H1 (cell line): ENCODE measurements around the gene TAGLN2. TPM values are rescaled to one million over a fixed set of nuclear protein-coding genes. Genes with fewer than 3 reads are reported as not detected.

Experiments
- CTCF ChIA-PET: fragments of 300-600 bp; sonication (Branson Sonifier 250); formaldehyde crosslinking; loops from one replicate; lab custom pipeline; 2021; ENCODE audit not compliant: partially characterized antibody; lab: Charles Lee
- POLR2A ChIA-PET: fragments of 300-600 bp; sonication (Branson Sonifier 250); formaldehyde crosslinking; loops from one replicate; lab custom pipeline; 2021; ENCODE audit warnings: inconsistent platforms; ENCODE audit not compliant: partially characterized antibody; lab: Charles Lee
- DNase-seq, 2 experiments: peaks; one replicate each; pipeline versions ENCODE4 v3.0.0 to v3.0.0-alpha.2; 2010 to 2022; ENCODE audit warnings: low spot score in 2 of 2, low read depth in 1 of 2, mixed read lengths in 1 of 2
- FAIRE-seq: peaks from 2 replicates; lab custom pipeline; 2011; peaks lifted over from hg19 to GRCh38; lab: Jason Lieb, UNC
- H2AFZ ChIP-seq: 2 replicates; pipeline ENCODE4 v1.8.1; 2012; ENCODE audit warnings: low read length, inconsistent platforms
- H2AK5ac ChIP-seq: 2 replicates; pipeline ENCODE4 v1.6.1; 2013; ENCODE audit warnings: low read depth, low read length
- H2BK120ac ChIP-seq: replicated peaks from 2 replicates; pipeline ENCODE3; 2013; ENCODE audit warnings: low read depth, low read length, inconsistent platforms
- H2BK12ac ChIP-seq: 2 replicates; pipeline ENCODE4 v1.6.1; 2013; ENCODE audit warnings: low read depth, low read length
- H2BK15ac ChIP-seq: 2 replicates; pipeline ENCODE4 v1.6.1; 2013; ENCODE audit warnings: low read length
- H2BK20ac ChIP-seq: 2 replicates; pipeline ENCODE4 v1.6.1; 2013; ENCODE audit warnings: low read length
- H2BK5ac ChIP-seq: 2 replicates; pipeline ENCODE4 v1.6.1; 2013; ENCODE audit warnings: low read depth, low read length
- H3K14ac ChIP-seq: 2 replicates; pipeline ENCODE4 v1.6.1; 2013; ENCODE audit warnings: inconsistent platforms; ENCODE audit not compliant: insufficient read length
- H3K18ac ChIP-seq: 2 replicates; pipeline ENCODE4 v1.6.1; 2013; ENCODE audit warnings: low read length; ENCODE audit errors: extremely low read depth
- H3K23ac ChIP-seq: 2 replicates; pipeline ENCODE4 v1.6.1; 2013; ENCODE audit warnings: inconsistent platforms; ENCODE audit not compliant: insufficient read length
- H3K23me2 ChIP-seq: 2 replicates; pipeline ENCODE4 v1.6.1; 2013; ENCODE audit warnings: low read depth, low read length
- H3K27ac ChIP-seq: 2 replicates; pipeline ENCODE4 v1.6.1; 2011; ENCODE audit warnings: low read depth, low read length, inconsistent platforms
- H3K27me3 ChIP-seq, 4 experiments: replicated peaks in 1 of 4; 1 replicate in 1 of 4; 2 replicates in 3 of 4; pipeline versions ENCODE4 v1.6.1 to v1.8.1; 2011 to 2013; ENCODE audit warnings: low read length in 3 of 4, mild to moderate bottlenecking in 3 of 4, inconsistent platforms in 2 of 4, mixed read lengths in 2 of 4, moderate library complexity in 1 of 4; ENCODE audit not compliant: control insufficient read depth in 3 of 4, insufficient read depth in 3 of 4; ENCODE audit errors: extremely low read depth in 1 of 4
- H3K36me3 ChIP-seq, 4 experiments: 2 replicates each; pipeline versions ENCODE4 v1.6.1 to v1.8.1; 2011 to 2013; ENCODE audit warnings: mild to moderate bottlenecking in 4 of 4, low read length in 3 of 4, moderate library complexity in 2 of 4, control low read depth in 1 of 4, inconsistent platforms in 1 of 4; ENCODE audit not compliant: insufficient read depth in 4 of 4, control insufficient read depth in 2 of 4
- H3K4ac ChIP-seq: replicated peaks from 2 replicates; pipeline ENCODE3; 2013; ENCODE audit warnings: low read length, low read depth, mixed read lengths, inconsistent platforms; ENCODE audit not compliant: insufficient read length
- H3K4me1 ChIP-seq, 4 experiments: replicated peaks in 1 of 4; 1 replicate in 1 of 4; 2 replicates in 3 of 4; pipeline versions ENCODE4 v1.6.1 to v1.8.1; 2011 to 2013; ENCODE audit warnings: low read length in 3 of 4, inconsistent platforms in 2 of 4, mixed read lengths in 1 of 4; ENCODE audit not compliant: insufficient read depth in 4 of 4, control insufficient read depth in 3 of 4
- H3K4me2 ChIP-seq, 2 experiments: 2 replicates each; pipeline versions ENCODE4 v1.6.1 to v1.8.1; 2011 to 2013; ENCODE audit warnings: low read depth in 2 of 2, low read length in 2 of 2, control low read depth in 1 of 2, inconsistent platforms in 1 of 2, mild to moderate bottlenecking in 1 of 2; ENCODE audit not compliant: insufficient read depth in 1 of 2
- H3K4me3 ChIP-seq, 4 experiments: fragments of 200-600, 300-600 bp in 1 of 4; sonication (generic), shearing (Covaris generic), sonication (Bioruptor Twin) in 1 of 4; 2 replicates each; pipeline versions ENCODE4 v1.5.1 to v1.8.1; 2011 to 2016; ENCODE audit warnings: low read length in 4 of 4, low read depth in 3 of 4, control low read depth in 2 of 4, inconsistent platforms in 2 of 4, mild to moderate bottlenecking in 2 of 4, mixed read lengths in 1 of 4, moderate library complexity in 1 of 4; ENCODE audit not compliant: insufficient read depth in 2 of 4; ENCODE audit errors: extremely low read depth in 1 of 4
- H3K56ac ChIP-seq: replicated peaks from 2 replicates; pipeline ENCODE3; 2013; ENCODE audit warnings: low read depth, mild to moderate bottlenecking, mixed read lengths, low read length, inconsistent platforms; ENCODE audit not compliant: insufficient read length
- H3K79me1 ChIP-seq: 2 replicates; pipeline ENCODE4 v1.6.1; 2013; ENCODE audit warnings: low read depth, low read length, control low read depth
- H3K79me2 ChIP-seq, 2 experiments: 2 replicates each; pipeline versions ENCODE4 v1.6.1 to v1.8.1; 2012 to 2013; ENCODE audit warnings: low read length in 2 of 2, mild to moderate bottlenecking in 2 of 2, inconsistent platforms in 1 of 2; ENCODE audit not compliant: insufficient read depth in 2 of 2, control insufficient read depth in 1 of 2
- H3K9ac ChIP-seq, 4 experiments: replicated peaks in 1 of 4; 1 replicate in 1 of 4; 2 replicates in 3 of 4; pipeline versions ENCODE4 v1.6.1 to v1.8.1; 2011 to 2013; ENCODE audit warnings: low read depth in 3 of 4, low read length in 3 of 4, control low read depth in 2 of 4, mild to moderate bottlenecking in 2 of 4, moderate library complexity in 2 of 4, inconsistent platforms in 1 of 4; ENCODE audit errors: extremely low read depth in 1 of 4
- H3K9me3 ChIP-seq, 2 experiments: 2 replicates each; pipeline versions ENCODE4 v1.6.1 to v1.8.1; 2012 to 2013; ENCODE audit warnings: mild to moderate bottlenecking in 2 of 2, moderate library complexity in 2 of 2, control low read depth in 1 of 2, inconsistent platforms in 1 of 2, low read depth in 1 of 2, low read length in 1 of 2, mixed read lengths in 1 of 2; ENCODE audit not compliant: insufficient read depth in 2 of 2
- H4K20me1 ChIP-seq, 2 experiments: replicated peaks in 1 of 2; 2 replicates each; pipeline versions ENCODE3 to v1.8.1; 2011 to 2013; ENCODE audit warnings: inconsistent platforms in 2 of 2, low read length in 2 of 2, mild to moderate bottlenecking in 1 of 2; ENCODE audit not compliant: insufficient read depth in 2 of 2, control insufficient read depth in 1 of 2
- H4K5ac ChIP-seq: 2 replicates; pipeline ENCODE4 v1.6.1; 2013; ENCODE audit warnings: low read length, low read depth, mixed read lengths, inconsistent platforms; ENCODE audit not compliant: insufficient read length
- H4K8ac ChIP-seq: 2 replicates; pipeline ENCODE4 v1.8.0; 2013; ENCODE audit warnings: mild to moderate bottlenecking, moderate library complexity, low read length, inconsistent platforms; ENCODE audit not compliant: insufficient read depth; ENCODE audit errors: extremely low read depth
- H4K91ac ChIP-seq: replicated peaks from 2 replicates; pipeline ENCODE3; 2013; ENCODE audit warnings: low read length, mixed read lengths, inconsistent platforms; ENCODE audit not compliant: insufficient read length
- BACH1 ChIP-seq: IDR thresholded peaks from 2 replicates; pipeline ENCODE4 v1.6.1; 2012; ENCODE audit warnings: low read length, improper control_type of control experiment
- HDAC2 ChIP-seq, 2 experiments: fragments of 300-600 bp in 1 of 2; sonication (generic) in 1 of 2; IDR thresholded peaks; 2 replicates each; pipeline ENCODE4 v1.6.1; 2011 to 2012; ENCODE audit warnings: low read depth in 2 of 2, low read length in 2 of 2, mild to moderate bottlenecking in 2 of 2, moderate library complexity in 2 of 2, borderline replicate concordance in 1 of 2, inconsistent platforms in 1 of 2
- KDM1A ChIP-seq: fragments of 200-600, 300-600 bp; sonication (generic); IDR thresholded peaks from 2 replicates; pipeline ENCODE4 v1.7.1; 2016; ENCODE audit warnings: mild to moderate bottlenecking, low read length, borderline replicate concordance
- POLR2A ChIP-seq, 2 experiments: IDR thresholded peaks; 1 replicate in 1 of 2; 2 replicates in 1 of 2; pipeline ENCODE4 v1.6.1; 2011; ENCODE audit warnings: low read depth in 2 of 2, low read length in 2 of 2, mild to moderate bottlenecking in 2 of 2; ENCODE audit errors: control extremely low read depth in 1 of 2
- SIX5 ChIP-seq: IDR thresholded peaks from 2 replicates; pipeline ENCODE4 v1.6.1; 2011; ENCODE audit warnings: mild to moderate bottlenecking, low read depth, low read length
- SP4 ChIP-seq: IDR thresholded peaks from 2 replicates; pipeline ENCODE4 v1.6.1; 2012; ENCODE audit warnings: low read length, inconsistent platforms
- TAF7 ChIP-seq: optimal IDR thresholded peaks from 2 replicates; pipeline ENCODE3; 2011; ENCODE audit warnings: low read depth, mild to moderate bottlenecking, inconsistent platforms, low read length, moderate library complexity, borderline replicate concordance
- WGBS, 2 experiments: shearing (Covaris generic) in 1 of 2; methylation state at CpG; one replicate each; pipeline versions ENCODE4 v1.1.6 to v1.1.7; 2013 to 2015; ENCODE audit warnings: low lambda C conversion rate in 2 of 2, mixed read lengths in 2 of 2, inconsistent platforms in 1 of 2, low coverage in 1 of 2, missing lambda C conversion rate in 1 of 2; ENCODE audit not compliant: insufficient replicate concordance in 2 of 2, insufficient coverage in 1 of 2, insufficient read length in 1 of 2; ENCODE audit errors: extremely low coverage in 1 of 2, missing lambda C conversion rate in 1 of 2; 5-methylcytosine and 5-hydroxymethylcytosine counted together
- polyA plus RNA-seq, 7 experiments: library from polyadenylated mRNA; depleted of rRNA in 3 of 7; stranded (reverse) in 5 of 7; unstranded in 2 of 7; fragments of >200 nt in 5 of 7; fragments of 200-250 nt in 2 of 7; gene quantifications; 1 replicate in 5 of 7; 2 replicates in 1 of 7; 4 replicates in 1 of 7; pipeline versions ENCODE4 v1.2.1 to v1.2.3, GENCODE V29; 2011 to 2013; ENCODE audit warnings: missing spikeins in 2 of 7, mixed read lengths in 2 of 7
- total RNA-seq: library from RNA; stranded (reverse); fragmentation: NEBNext Ultra II Directional; extraction: Animal tissue kit (Norgen Biotek cat#: 25700); gene quantifications from 2 replicates; pipeline ENCODE4 v1.2.1, GENCODE V29; 2021
- TF ChIP-seq, protein P1 (sequence below): IDR thresholded peaks from 2 replicates; pipeline ENCODE4 v1.6.1; 2011; ENCODE audit warnings: low read length, improper control_type of control experiment

Gene TAGLN2
- total and polyA plus RNA-seq, 2 of the 8 experiments (the other 6 are each of a cell fraction or from before 2014, with no cell fraction given): 93.0 to 114 TPM

- Histone ChIP-seq H2BK5ac (no peak overlapping the region), H3K4me1 (no peaks in the 10 kb centered on the region; a peak in 1 of 7 replicates), H3K14ac (no peak overlapping the region), H3K79me1 (no peaks in the 10 kb centered on the region; the same call in 1 of the 2 replicates), H3K9me3 (no peaks in the 10 kb centered on the region), H3K27me3 (no peaks in the 10 kb centered on the region; a peak in 1 of 7 replicates), H3K4ac (no peak overlapping the region), H3K4me3 (no peak overlapping the region), H2BK120ac (no peak overlapping the region), H4K20me1 (no peaks in the 10 kb centered on the region), H3K36me3 (no peaks in the 10 kb centered on the region), H3K23ac (no peak overlapping the region), H3K23me2 (no peaks in the 10 kb centered on the region), H2AK5ac (no peak overlapping the region), H3K79me2 (no peaks in the 10 kb centered on the region), H3K9ac (no peak overlapping the region), H2AFZ (no peak overlapping the region), H4K8ac (no peak overlapping the region), H2BK15ac (no peak overlapping the region), H3K18ac (no peak overlapping the region), H3K4me2 (no peak overlapping the region), H2BK12ac (no peak overlapping the region), H3K27ac (no peak overlapping the region), H3K56ac (no peak overlapping the region), H4K91ac (no peak overlapping the region), H2BK20ac (no peak overlapping the region), H4K5ac (no peak overlapping the region)
- DNase-seq (no peak), FAIRE-seq (no peak)
- ChIA-PET CTCF (interaction anchor here (0.6 to 6.6 kb wide), 7 partner anchors 21 to 148 kb away, joined by 3 to 60 read pairs (median 6); partner anchors contain the start of gene IGSF9), POLR2A (interaction anchor here (1.3 kb wide), 1 partner anchor 10 kb away, joined by 3 read pairs; no protein-coding TSS in a partner anchor)
- TF ChIP-seq BACH1: no peak
- TF ChIP-seq TAF7: no peak
- TF ChIP-seq, protein P1, sequence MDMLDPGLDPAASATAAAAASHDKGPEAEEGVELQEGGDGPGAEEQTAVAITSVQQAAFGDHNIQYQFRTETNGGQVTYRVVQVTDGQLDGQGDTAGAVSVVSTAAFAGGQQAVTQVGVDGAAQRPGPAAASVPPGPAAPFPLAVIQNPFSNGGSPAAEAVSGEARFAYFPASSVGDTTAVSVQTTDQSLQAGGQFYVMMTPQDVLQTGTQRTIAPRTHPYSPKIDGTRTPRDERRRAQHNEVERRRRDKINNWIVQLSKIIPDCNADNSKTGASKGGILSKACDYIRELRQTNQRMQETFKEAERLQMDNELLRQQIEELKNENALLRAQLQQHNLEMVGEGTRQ: no peak
- no peak for TF ChIP-seq POLR2A (IDR thresholded peaks at IDR 0.05; ENCODE audit: control extremely low read depth in 1 of 2, low read depth in 2 of 2, low read length in 2 of 2)
- TF ChIP-seq SP4: no peak
- TF ChIP-seq KDM1A: no peak
- no peak for TF ChIP-seq SIX5
- no peak for TF ChIP-seq HDAC2 (IDR thresholded peaks at IDR 0.05; ENCODE audit: borderline replicate concordance in 1 of 2, low read depth in 2 of 2, low read length in 2 of 2)
- WGBS, 2 experiments: 80% methylated on average over 3 of the region's 3 CpGs; no CpG with 5 or more reads in 1 of the 2 experiments
These were observed 43.6 kb upstream of the TAGLN2 start for GRCh38 chr1:159968901-159969300.
